HG03378 (cell line): ENCODE results near the gene MYO1E.
A peak's percentile ranks its signal among the peaks of the same experiment; 100 is the strongest.
"Not testable (repeated sequence)": the region's sequence is repeated elsewhere in the genome, so short reads cannot be mapped to it uniquely, and the experiment has no call there.

Experiments used
- ATAC-seq: cut with Tn5 transposase; IDR thresholded peaks from one replicate; pipeline ENCODE4 v1.9.1; 2021; ENCODE audit warnings: mild to moderate bottlenecking, moderate library complexity; ENCODE audit not compliant: unreplicated experiment

MYO1E gene

DNA sequence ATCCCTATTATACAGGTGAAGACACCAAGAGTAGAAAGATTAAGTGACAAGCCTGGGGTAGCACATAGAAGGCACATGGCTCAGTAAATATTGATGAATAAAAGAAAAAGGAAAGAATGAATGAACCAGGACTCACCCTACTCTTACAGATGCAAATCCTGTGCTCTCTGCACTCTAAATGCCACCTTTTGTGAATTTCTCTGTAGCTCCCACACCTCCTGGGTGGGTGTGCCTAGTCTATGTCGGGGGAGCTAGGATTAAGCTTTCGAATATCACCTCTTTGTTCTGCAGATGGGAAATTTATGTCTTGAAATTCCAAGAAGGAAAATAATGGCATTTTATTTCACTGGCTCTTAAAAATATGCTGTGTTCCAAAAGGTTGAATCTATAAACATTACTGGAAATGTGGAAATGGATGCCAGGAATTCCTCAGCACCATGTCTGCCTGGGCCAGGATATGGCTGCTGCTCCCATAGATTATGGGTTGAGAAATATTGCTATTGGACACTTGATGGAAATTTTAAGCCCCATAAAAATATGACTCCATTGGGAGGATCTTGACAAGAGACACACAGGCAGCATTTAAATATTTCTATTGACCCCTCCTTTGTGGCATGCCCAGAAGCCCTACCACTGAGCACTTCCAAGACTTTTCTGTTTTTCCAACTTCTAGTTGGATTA lies 224.4 kb downstream of the MYO1E start:
- ATAC-seq: no peak

DNA sequence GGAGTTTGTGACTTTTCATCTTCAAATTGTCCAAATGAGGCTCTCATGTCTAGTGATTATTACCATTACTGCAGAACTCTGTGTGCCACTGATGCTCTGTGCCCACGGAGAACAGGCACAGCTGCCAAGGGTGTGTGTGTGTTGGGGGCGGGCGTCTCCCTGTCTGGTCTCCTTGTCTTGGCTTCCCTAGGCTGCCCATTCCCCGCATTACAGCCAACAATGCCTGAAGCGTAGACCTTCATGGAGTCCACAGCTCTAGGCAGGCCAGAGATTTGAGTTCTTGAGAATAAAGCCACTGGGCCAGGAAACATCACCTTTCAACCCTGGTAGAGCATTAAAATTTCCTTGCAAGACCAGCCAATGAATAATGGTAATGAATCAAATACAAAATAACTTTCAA lies 225.0 kb downstream of the MYO1E start:
- ATAC-seq: no peak

DNA sequence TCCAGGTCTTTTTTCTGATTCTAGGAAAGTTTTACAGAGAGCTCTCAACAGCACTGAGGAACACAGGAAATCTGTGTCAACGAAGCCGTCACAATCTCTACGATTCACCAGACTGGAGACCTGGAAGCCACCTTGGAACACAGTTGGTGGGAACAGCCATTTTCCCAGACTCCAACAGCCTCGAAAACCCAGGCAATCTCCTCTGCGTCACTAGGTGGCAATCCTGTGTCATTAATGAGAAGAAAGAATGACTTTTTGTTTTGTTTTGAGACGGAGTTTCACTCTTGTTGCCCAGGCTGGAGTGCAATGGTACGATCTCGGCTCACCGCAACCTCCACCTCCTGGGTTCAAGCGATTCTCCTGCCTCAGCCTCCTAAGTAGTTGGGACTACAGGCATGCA lies 228.1 kb downstream of the MYO1E start:
- ATAC-seq: not testable (repeated sequence)

DNA sequence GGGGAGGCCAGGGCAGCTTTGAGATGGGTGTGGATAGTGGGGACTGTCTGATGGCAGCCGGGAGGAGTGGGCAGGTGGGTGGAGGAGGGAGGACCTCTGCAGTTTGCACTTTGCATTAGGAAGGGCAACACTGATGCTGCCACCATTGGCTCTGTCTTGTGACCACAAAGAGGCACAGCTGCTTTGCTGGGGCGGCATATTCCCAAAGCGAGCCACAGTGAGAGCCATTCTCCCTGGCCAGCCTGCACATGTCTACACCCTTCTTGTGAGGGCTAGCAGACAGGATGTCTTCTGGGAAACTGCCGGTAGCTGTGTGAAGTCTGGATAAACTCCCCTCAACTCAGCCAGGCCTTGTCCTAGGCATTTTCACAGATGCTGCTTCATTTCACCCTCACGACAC lies 229.4 kb downstream of the MYO1E start:
- ATAC-seq: no peak

DNA sequence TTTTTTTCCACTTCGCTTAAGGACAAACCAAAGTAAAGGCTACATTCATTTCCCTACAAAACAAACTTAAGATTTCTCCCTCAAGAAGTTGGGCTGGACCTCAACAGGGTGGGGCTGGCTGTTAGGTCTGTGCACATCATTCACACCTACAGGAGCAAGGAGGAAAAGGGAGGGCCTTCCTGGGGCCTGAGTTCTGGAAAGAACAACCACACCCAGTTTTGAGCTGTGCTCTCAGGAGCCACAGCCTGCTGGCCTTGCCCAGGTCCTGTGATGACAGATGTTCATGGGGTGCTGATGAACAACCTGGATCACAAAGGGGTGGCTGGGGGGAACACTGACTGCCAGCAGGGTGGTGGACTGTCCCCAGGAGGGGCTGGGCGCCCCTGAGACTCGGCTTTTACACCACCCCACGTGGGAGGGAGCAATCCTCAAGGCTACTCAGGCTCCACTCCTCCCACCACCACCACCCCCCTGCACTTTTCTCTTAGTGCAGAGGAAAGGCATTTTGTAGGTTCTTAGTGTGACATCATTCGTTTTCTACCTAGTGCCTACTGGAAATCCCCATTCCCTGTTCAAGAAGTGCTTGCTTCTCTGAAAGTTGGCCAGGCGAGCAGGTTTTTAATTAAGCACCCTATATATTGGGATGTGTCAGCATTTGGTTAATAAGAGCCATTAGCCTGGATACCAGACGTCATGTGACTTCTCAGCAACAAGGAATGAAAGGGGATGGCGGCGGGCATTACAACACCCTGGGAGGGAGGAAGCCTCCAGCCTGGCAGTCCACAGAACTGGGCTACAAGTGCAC lies 232.0 kb downstream of the MYO1E start:
- ATAC-seq: no peak

DNA sequence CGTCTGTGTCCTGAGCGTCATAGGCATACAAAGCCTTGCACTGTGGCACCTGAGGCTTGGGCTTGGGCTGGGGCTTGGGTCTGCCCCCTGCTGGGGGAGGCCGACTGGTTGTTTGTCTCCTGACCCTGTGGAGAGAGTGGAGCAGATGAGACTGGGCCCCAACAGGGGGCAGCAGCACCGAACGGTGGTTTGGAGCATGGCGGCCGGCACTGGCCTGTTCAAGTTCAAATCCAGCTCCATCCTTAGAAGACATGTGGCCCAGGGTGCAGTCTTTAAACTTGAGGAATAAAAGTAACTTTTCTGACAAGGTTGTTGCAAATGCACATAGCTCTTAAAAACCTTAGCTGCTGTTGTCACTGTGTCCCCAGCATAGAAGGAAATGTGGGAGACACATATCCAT lies 234.4 kb downstream of the MYO1E start:
- ATAC-seq: no peak

DNA sequence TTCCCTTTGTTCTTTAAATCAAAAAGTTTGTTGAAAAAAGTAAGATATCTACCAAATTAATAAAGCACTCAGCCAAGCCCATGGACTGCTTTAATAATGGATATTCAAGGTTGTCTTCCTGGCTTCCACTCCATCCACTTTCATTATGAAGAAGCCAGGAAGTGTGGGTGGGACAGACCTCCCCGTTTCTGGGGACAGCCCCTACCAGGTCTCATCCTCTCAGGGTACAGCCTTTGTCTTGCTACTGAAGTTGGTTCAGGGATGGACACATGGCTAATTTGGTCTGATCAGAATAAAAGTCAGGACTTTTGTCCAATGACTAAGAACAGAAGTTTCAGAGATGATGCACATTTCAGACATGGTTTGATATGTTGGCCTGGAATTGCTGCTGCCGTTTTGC lies 235.1 kb downstream of the MYO1E start:
- ATAC-seq: no peak

DNA sequence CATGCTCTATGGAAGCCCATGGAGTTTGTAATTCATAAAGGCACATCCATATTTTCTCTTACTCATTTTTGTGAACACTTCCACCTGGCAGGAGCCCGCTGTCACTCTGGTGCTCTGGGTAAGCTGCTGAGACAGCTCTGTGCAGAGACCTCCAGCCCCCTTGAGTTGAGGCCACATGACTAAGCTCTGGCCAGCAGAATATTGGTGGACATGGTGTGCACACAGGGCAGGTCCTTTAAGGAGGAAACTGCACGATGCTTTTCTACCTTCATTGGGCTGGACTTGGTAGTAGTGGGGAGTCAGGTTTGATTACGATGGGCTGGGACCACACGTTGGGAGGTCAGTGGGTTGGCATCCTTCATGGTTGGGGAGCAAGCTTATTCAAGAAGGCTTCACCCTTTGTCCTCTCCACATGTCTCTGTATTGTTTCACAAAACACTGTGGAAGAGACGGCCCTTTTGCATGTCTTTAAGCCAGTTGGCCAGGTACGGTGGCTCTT lies 238.7 kb downstream of the MYO1E start:
- ATAC-seq: no peak

DNA sequence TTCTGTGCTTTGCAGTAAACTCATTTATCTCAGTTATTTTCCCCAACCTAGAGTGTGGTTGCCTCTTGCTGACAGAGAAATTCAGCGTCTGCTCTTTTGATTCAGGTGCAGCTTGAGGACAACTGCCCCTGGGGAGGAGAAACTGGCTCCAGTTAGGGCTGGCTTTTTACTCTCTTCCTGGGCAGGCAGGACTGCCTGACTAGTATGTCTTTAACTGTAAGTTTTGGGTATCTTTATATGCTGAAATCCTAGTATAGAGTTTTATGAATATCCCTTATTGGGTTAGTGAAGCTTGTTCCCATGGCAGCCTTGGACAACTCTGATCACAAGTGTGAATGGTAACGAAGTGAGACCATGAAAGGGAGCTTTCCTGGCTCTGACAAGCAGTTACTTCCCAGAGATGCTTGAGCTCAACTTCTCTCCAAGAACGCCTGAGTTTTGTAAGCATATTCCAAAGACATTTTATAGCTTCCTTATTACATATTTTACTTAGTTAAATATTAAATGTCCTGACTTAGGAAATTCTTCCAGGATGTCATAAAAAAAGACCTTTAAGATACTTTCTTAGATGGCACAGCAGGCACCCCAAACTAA lies 240.6 kb downstream of the MYO1E start:
- ATAC-seq: no peak

DNA sequence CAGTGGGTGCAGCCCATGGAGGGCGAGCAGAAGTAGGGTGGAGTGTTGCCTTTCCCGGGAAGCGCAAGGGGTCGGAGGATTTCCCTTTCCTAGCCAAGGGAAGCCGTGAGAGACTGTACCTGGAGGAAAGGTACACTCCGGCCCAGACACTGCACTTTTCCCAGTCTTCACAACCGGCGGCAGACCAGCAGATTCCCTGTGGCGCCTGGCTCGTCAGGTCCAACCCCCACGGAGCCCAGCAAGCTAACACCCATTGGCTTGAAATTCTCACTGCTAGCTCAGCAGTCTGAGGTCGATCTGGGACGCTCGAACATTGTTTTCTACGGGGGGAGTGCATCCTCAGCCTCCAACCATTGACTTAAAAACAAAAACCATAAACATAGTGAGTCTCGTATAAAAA lies 241.2 kb downstream of the MYO1E start:
- no peak for ATAC-seq

DNA sequence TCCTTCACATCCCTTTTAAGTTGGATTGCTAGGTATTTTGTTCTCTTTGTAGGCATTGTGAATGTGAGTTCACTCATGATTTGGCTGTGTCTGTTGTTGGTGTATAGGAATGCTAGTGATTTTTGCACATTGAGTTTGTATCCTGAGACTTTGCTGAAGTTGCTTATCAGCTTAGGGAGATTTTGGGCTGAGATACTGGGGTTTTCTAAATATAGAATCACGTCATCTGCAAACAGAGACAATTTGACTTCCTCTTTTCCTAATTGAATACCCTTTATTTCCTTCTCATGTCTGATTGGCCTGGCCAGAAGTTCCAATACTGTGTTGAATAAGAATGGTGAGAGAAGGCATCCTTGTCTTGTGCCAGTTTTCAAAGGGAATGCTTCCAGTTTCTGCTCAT lies 245.4 kb downstream of the MYO1E start:
- ATAC-seq: not testable (repeated sequence)

DNA sequence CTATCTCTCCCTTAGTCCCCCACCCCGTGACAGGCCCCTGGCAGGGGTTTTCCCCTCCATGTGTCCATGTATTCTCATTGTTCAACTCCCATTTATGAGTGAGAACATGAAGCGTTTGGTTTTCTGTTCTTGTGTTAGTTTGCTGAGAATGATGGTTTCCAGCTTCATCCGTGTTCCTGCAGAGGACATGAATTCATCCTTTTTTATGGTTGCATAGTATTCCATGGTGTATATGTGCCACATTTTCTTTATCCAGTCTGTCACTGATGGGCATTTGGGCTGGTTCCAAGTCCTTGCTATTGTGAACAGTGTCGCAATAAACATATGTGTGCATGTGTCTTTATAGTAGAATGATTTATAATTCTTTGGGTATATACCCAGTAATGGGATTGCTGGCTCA lies 247.0 kb downstream of the MYO1E start:
- not testable (repeated sequence) for ATAC-seq

DNA sequence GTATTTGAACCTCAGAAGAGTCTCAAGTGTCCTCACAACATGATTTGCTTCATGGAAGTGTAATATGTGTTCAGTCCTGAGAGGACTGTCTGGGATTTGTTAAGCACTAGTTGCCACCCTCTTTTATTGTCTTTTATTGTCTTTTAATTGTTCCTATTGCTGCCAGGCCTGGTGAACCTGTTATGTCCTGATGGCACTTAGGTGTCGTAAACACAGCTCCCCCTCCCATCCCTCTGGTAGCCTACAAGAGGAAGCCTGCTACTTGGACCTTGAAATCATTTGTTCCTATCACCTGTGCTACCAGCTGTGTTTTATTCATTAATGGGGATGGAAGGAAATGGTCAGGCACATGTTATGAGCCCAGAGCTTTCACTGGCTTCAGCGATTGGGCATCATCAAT lies 248.4 kb downstream of the MYO1E start:
- no peak for ATAC-seq

DNA sequence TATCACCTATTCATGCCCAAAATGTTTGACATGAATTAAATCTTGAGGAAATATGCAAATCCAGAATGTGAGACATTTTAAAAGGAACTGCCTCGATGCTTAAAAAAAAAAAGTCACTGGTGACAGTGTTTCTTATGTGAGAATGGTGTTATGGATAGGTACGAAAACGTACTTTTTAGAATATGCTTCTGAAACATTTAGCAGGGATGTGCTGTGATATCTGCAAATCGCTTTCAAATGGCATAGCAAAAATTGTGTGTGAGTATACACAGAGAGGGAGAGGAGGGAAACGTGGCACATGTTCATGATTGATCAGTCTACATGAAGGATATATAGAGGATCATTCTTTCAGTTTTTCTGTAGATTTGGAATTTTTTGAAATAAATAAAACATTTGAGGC lies 251.7 kb downstream of the MYO1E start:
- no peak for ATAC-seq

DNA sequence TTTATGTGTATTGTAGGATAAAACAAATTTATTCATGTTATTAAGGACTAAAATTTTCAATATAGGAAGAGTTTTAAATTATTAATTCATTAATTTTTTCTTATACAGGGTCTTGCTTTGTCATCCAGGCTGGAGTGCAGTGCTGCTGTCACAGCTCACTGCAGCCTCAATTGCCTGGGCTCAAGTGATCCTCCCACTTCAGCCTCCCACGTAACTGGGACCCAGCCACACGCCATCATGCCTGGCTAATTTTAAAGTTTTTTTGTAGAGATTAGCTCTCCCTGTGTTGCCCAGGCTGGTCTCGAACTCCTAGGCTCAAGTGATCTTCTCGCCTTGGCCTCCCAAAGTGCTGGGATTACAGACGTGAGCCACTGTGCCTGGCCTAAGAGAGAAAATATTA lies 253.0 kb downstream of the MYO1E start:
- no peak for ATAC-seq

DNA sequence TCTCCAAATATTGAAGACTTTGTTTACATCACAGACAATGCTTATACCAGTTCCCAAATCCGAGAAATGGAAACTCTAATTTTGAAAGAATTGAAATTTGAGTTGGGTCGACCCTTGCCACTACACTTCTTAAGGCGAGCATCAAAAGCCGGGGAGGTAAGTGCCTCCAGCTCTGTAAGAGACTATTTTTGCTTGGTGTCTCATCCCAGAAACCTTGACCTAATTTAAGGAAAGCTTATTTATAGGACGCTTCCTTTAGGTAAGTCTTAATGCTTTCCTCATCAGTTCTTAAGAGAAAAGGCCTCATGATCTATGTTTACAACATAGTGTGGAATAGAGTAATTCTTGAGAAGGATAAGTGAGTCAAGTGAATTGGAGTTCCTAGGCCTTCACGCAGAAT lies 255.9 kb downstream of the MYO1E start:
- no peak for ATAC-seq

DNA sequence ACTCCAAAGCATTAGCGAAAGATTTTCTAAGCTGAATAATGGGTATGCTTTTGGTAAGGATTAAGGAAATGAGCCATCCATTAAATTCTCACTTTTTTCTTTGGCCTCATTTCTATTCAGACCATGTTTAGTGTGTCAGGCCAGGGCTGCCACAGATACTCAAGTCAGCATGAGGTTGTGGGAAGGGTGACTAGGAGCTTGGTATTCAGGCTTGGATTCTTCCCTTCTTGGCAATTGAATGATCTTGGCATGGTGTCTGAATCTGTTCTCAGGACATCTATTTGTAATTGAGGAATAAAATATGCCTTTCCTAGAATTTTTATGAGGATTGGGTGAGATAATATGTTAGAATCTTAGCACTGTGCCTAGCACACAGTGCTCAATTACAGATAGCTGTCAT lies 256.5 kb downstream of the MYO1E start:
- ATAC-seq: no peak

DNA sequence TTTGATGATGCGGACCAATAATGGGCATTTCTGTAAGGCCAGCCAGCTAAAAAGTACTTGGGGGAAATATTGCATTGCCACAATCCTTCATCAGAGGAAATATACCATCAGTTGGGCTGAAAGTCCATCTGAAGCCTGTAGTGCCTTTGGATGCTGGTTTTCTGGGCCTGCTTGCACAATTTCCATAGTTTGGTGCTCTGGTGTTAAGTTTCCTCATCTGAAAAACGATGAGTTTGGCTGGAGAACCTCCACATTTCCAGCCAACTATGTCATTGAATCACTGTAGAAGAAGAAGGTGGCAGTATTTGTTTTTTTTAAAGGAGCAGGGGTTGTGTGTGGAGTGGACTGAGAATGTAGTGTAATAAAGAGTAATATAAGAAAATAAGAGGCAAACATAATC lies 257.6 kb downstream of the MYO1E start:
- ATAC-seq: no peak

DNA sequence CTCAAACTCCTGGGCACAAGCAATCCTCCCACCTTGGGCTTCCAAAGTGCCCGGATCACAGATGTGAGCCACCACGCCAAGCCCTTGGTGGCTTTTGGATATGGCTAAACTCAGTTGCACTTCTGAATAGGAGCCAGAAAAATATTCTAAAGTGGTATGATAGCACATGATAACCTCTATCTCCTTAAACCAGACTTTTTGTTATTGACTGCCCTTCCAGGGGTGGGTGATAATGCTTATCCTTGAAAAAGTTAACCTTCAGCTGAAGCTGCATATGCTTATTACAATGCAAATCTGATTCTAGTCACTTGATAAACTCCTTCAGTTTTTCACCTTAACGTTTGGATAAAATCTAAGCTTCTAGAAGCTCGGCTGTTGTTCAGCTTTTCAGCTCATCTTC lies 261.4 kb downstream of the MYO1E start:
- ATAC-seq: no peak

DNA sequence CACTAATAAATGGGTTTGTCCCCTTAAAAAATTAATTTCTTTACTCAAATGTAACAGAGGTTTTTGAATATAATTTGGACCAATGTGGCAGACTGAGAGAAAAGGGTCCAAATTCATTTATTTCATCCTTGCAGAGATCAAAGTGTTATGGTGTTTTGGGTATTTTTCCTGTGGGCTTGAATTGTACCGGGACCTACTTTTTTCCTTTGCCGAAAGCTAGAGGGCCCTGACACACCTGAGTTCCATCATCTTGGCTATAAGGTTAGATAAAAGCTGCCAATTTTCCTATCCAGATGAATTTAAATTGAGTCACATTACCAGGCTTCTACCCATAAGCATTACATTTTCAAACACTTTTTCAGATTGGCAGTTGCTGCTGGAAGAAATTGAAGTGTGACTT lies 266.8 kb downstream of the MYO1E start:
- no peak for ATAC-seq

DNA sequence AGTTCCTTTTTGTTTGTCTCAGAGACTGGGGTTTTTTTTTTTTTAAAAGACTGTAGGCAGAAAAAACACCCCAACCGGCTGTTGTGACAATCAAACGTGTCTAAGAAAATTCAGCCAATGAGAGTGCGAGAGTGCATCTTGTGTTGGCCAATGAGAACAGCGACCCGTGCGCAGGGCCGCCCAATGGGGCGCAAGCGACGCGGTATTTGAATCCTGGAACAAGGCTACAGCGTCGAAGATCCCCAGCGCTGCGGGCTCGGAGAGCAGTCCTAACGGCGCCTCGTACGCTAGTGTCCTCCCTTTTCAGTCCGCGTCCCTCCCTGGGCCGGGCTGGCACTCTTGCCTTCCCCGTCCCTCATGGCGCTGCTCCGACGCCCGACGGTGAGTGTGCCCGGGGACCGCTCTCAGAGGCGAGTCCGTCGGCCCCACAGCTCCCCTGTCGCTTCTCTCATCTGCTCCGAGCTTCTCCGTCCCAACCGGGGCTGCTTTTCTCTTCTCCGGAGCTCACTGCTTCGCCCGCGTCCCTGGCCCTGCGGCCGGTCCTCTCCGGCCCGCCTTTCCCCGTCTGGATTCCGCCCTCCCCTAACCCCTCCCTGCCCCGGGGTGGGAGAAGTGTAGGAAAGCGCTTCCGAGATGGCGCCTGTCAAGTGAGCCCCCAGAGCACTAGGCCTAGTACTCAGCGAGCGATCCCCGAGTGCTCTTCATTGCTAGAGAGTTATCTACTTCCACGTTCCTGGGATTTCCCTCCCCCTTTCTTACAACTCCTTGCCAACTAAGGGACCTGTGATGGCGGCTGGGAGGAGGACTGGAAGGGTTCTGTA lies 267.5 kb downstream of the MYO1E start, which contains the start of gene CCNB2:
Gene CCNB2, plus strand, starts transcription at position 235 of the 821 bp plus-strand sequence. Its CDS starts 123 bp downstream, at position 358.
- ATAC-seq: peak; percentile 94
